ENCODE measurements around the gene SCN2A.

- no peak for TF ChIP-seq CTCF (IDR thresholded peaks at IDR 0.05; ENCODE audit: low read length)
- TF ChIP-seq EZH2 (IDR thresholded peaks at IDR 0.05; ENCODE audit: borderline replicate concordance, low read length) = no peak
These were observed 41.0 kb upstream of the SCN2A start for GRCh38 chr2:165198181-165198580.

All from OCI-LY1 (cell line).